ENCODE measurements around the gene RBBP7.

RBBP7 gene

DNA sequence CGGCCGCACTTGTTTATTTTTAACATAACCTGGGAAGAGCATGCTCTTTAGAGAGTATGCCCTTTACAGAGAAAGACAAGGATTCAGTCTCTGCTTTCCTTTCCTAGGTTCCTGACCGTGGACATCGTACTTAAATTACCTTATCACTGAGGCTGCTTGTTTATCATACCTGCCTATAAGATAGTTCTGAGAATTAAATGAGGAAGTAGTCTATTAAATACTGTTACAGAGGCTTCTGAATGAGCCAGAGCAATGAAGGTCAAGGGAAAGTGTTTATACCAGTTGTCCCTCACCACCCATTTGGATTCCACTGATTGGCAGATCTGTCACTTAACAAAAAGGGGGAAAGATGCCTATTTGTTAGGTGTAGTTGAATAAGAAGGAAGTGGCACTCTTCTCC is 73.9 kb downstream of the RBBP7 start:
- CTCF ChIA-PET: no interaction called here
- no peak overlapping the region for H3K4me3 ChIP-seq (ENCODE audit: low read depth, low read length)
- POLR2A ChIA-PET: no interaction called here
- DNase-seq (ENCODE audit: low read depth, low spot score): no peak
- TF ChIP-seq, protein P1, sequence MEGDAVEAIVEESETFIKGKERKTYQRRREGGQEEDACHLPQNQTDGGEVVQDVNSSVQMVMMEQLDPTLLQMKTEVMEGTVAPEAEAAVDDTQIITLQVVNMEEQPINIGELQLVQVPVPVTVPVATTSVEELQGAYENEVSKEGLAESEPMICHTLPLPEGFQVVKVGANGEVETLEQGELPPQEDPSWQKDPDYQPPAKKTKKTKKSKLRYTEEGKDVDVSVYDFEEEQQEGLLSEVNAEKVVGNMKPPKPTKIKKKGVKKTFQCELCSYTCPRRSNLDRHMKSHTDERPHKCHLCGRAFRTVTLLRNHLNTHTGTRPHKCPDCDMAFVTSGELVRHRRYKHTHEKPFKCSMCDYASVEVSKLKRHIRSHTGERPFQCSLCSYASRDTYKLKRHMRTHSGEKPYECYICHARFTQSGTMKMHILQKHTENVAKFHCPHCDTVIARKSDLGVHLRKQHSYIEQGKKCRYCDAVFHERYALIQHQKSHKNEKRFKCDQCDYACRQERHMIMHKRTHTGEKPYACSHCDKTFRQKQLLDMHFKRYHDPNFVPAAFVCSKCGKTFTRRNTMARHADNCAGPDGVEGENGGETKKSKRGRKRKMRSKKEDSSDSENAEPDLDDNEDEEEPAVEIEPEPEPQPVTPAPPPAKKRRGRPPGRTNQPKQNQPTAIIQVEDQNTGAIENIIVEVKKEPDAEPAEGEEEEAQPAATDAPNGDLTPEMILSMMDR (IDR thresholded peaks at IDR 0.05; ENCODE audit: insufficient read depth, low read length, missing control alignments): no peak

All from AG04449 (cell line).